ENCODE measurements around the gene RNF6. TPM values are rescaled to one million over a fixed set of nuclear protein-coding genes. Genes with fewer than 3 reads are reported as not detected.

Gene RNF6
- total RNA-seq, 1 experiment from 2014 or later, result 34.0 TPM

- Histone ChIP-seq H3K79me2 (ENCODE audit: low read length) (no peaks in the 10 kb centered on the region), H3K27ac (ENCODE audit: low read length) (no peak overlapping the region), H4K20me1 (ENCODE audit: low read length) (no peaks in the 10 kb centered on the region), H3K9ac (ENCODE audit: low read length) (no peak overlapping the region), H3K4me3 (ENCODE audit: low read length) (no peak overlapping the region), H2AFZ (ENCODE audit: low read length) (no peak overlapping the region), H3F3A (ENCODE audit: low read length, unreplicated experiment) (no peaks in the 10 kb centered on the region), H3K27me3 (ENCODE audit: low read length) (peaks cover 28% of the 10 kb centered on the region), H3K4me1 (ENCODE audit: insufficient read depth, low read length) (no peaks in the 10 kb centered on the region), H3K9me3 (ENCODE audit: low read length) (no peaks in the 10 kb centered on the region), H3K4me2 (ENCODE audit: low read length) (no peak overlapping the region), H3K36me3 (ENCODE audit: low read depth, low read length) (no peaks in the 10 kb centered on the region), H3K9me2 (replicated peaks; ENCODE audit: low read length) (no peaks in the 10 kb centered on the region)
- ATAC-seq (no peak), DNase-seq (no peak)
- CTCF ChIA-PET, result no interaction called here
- POLR2A ChIA-PET (ENCODE audit: unreplicated experiment), result no interaction called here
- no peak for TF ChIP-seq EZH2 (IDR thresholded peaks at IDR 0.05; ENCODE audit: low read length, unreplicated experiment)
- TF ChIP-seq CTCF (conservative IDR thresholded peaks at IDR 0.05; ENCODE audit: low read depth, low read length), result no peak
- no peak for TF ChIP-seq EZH2phosphoT487 (IDR thresholded peaks at IDR 0.05; ENCODE audit: borderline replicate concordance, low read length)
- BruUV-seq (replicated peaks), result no TSS peak
- intact Hi-C loops (cut with micrococcal nuclease), result no loop called here
These were observed 53.8 kb downstream of the RNF6 start for GRCh38 chr13:26168237-26168814.

DNA sequence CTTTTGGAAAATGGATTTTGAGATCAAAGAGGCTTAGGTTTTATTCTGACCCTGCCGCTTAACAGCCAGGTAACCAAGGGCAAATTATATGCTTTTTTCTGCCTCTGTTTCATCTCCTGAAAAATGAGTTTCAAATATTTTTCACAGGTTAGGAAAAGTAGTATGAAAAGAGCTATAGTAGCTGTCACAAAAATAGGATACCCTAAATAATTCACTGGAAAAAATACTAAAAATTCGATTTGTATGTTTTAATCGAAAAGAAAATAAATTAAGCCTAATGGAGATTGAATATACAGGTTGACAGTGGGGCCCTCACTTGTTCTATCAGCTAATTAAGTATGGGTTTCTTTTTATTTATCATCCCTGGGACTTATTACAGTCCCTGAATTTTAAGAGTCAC is 58.3 kb downstream of the RNF6 start:
- BruUV-seq (replicated peaks), result no TSS peak
- H3K4me3 ChIP-seq (ENCODE audit: low read length), result no peak overlapping the region
- ChIA-PET CTCF (no interaction called here), POLR2A (ENCODE audit: unreplicated experiment) (no interaction called here)
- no peak overlapping the region for H3K9ac ChIP-seq (ENCODE audit: low read length)
- no peaks in the 10 kb centered on the region for H4K20me1 ChIP-seq (ENCODE audit: low read length)
- no peak overlapping the region for H3K27ac ChIP-seq (ENCODE audit: low read length)
- H3F3A ChIP-seq (ENCODE audit: low read length, unreplicated experiment), result no peaks in the 10 kb centered on the region
- no peaks in the 10 kb centered on the region for H3K4me1 ChIP-seq (ENCODE audit: insufficient read depth, low read length)
- TF ChIP-seq EZH2 (IDR thresholded peaks at IDR 0.05; ENCODE audit: low read length, unreplicated experiment) (no peak), EZH2phosphoT487 (IDR thresholded peaks at IDR 0.05; ENCODE audit: borderline replicate concordance, low read length) (no peak), CTCF (conservative IDR thresholded peaks at IDR 0.05; ENCODE audit: low read depth, low read length) (no peak)
- H3K79me2 ChIP-seq (ENCODE audit: low read length), result no peaks in the 10 kb centered on the region
- H3K36me3 ChIP-seq (ENCODE audit: low read depth, low read length), result no peaks in the 10 kb centered on the region
- H3K9me3 ChIP-seq (ENCODE audit: low read length), result no peaks in the 10 kb centered on the region
- no peaks in the 10 kb centered on the region for H3K9me2 ChIP-seq (replicated peaks; ENCODE audit: low read length)
- no peak for ATAC-seq
- DNase-seq, result no peak
- intact Hi-C loops (cut with micrococcal nuclease), result no loop called here
- no peak overlapping the region for H2AFZ ChIP-seq (ENCODE audit: low read length)
- peaks cover 29% of the 10 kb centered on the region for H3K27me3 ChIP-seq (ENCODE audit: low read length)
- no peak overlapping the region for H3K4me2 ChIP-seq (ENCODE audit: low read length)

Other genes starting within 250 kb of the RNF6 start
- 7.8 TPM in 2 replicates for gene SHISA2, start 170.3 kb downstream of the RNF6 start, total RNA-seq (2014; rRNA removed)
- gene CDK8, start 31.8 kb upstream of the RNF6 start, total RNA-seq (2014; rRNA removed), result 14.5 and 18.7 TPM in 2 replicates

Data from PC-3 (cell line).